ENCODE data around the gene ABCC1. TPM values are rescaled to one million over a fixed set of nuclear protein-coding genes. Genes with fewer than 3 reads are reported as not detected.

Gene ABCC1
- total RNA-seq, 4 donors from 2014 or later = 19.3 to 43.7 (median 26.2) TPM

DNA sequence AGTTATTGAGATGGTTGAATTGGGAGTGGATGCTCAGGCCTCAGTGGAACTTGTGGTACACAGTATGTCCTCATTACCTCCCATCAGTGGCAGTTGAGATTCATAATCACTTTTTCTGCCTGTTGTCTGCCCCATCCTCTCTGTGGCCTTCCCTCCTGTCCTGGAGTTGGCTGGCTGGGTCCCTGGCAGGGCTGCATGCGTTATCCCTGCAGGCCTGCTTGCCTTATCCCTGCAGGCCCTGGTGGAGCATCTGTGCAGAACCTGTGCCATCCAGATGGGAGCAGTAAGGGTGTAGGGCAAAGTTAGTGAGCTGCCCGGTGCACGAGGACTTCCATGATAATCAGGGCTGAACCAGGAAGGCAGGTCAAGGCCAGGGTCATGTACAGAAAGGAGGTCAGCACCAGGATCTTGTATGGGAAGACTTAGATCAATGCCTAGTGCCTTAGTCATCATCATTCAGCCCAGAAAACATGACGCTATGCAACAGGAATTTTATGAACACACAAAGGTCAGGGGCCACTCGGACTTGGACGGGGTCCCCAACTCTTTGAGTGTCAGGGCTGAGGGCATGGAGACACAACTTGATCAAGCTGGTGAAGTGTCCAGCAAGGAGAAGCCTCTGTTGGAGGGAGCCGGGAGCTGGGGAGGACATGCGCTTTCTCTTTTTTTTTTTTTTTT, 47.2 kb downstream of the ABCC1 start:
- no peaks in the 10 kb centered on the region for H3K27me3 ChIP-seq
- DNase-seq (peak in 1 of 2 donors; percentile 73), ATAC-seq (peak; percentile 46 to 52)
- H3K36me3 ChIP-seq = no peaks in the 10 kb centered on the region
- in situ Hi-C loops (cut with MboI; ENCODE audit: low sequenced_read_pairs in 4 of 4) = no loop called here
- H3K4me3 ChIP-seq = no peak overlapping the region
- no peaks in the 10 kb centered on the region for H3K9me3 ChIP-seq
- peak overlapping the region; percentile 70 to 91 (median 82) for H3K27ac ChIP-seq
- intact Hi-C loops (cut with DNase I; ENCODE audit: low total_unique reads) = no loop called here
- TF ChIP-seq, protein P1, sequence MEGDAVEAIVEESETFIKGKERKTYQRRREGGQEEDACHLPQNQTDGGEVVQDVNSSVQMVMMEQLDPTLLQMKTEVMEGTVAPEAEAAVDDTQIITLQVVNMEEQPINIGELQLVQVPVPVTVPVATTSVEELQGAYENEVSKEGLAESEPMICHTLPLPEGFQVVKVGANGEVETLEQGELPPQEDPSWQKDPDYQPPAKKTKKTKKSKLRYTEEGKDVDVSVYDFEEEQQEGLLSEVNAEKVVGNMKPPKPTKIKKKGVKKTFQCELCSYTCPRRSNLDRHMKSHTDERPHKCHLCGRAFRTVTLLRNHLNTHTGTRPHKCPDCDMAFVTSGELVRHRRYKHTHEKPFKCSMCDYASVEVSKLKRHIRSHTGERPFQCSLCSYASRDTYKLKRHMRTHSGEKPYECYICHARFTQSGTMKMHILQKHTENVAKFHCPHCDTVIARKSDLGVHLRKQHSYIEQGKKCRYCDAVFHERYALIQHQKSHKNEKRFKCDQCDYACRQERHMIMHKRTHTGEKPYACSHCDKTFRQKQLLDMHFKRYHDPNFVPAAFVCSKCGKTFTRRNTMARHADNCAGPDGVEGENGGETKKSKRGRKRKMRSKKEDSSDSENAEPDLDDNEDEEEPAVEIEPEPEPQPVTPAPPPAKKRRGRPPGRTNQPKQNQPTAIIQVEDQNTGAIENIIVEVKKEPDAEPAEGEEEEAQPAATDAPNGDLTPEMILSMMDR (IDR thresholded peaks at IDR 0.05 in 4 of 5, conservative IDR thresholded peaks at IDR 0.05 in 1 of 5) = no peak
- TF ChIP-seq POLR2A (IDR thresholded peaks at IDR 0.05) = no peak
- H3K4me1 ChIP-seq = peaks cover 50 to 54% of the 10 kb centered on the region in 2 donors

DNA sequence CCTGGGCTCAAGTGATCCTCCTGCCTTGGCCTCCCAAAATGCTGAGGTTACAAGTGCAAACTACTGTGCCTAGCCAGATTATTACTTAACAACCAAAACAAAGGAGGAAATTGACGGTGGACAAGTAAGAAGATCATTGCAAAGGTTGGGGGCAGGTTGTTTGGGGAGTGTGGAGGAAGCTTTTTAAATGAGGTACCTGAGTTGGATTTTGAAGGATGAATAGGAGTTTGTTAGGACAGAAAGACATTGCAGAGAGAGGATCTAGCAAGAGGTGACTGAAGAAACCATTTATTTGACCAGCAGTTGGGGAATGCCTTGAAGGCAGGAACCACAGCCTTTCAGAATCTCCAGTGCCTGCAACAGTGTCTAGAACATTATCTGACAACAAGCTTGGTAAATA, 51.3 kb downstream of the ABCC1 start:
- H3K27me3 ChIP-seq = no peaks in the 10 kb centered on the region
- H3K9me3 ChIP-seq = no peaks in the 10 kb centered on the region
- ATAC-seq (no peak), DNase-seq (no peak)
- in situ Hi-C loops (cut with MboI; ENCODE audit: low sequenced_read_pairs in 4 of 4) (loop anchor here in 1 of 4 donors (25.0 kb wide), 1 partner anchor 113 kb away; the partner anchor contains the start of gene CEP20), intact Hi-C loops (cut with DNase I; ENCODE audit: low total_unique reads) (no loop called here)
- no peak overlapping the region for H3K4me3 ChIP-seq
- peak overlapping the region in 2 of 4 donors; percentile 86 to 91 for H3K27ac ChIP-seq
- peaks cover 35 to 43% of the 10 kb centered on the region in 2 donors for H3K4me1 ChIP-seq
- TF ChIP-seq, protein P1 (IDR thresholded peaks at IDR 0.05 in 4 of 5, conservative IDR thresholded peaks at IDR 0.05 in 1 of 5) = no peak
- TF ChIP-seq POLR2A (IDR thresholded peaks at IDR 0.05) = no peak
- H3K36me3 ChIP-seq = no peaks in the 10 kb centered on the region

DNA sequence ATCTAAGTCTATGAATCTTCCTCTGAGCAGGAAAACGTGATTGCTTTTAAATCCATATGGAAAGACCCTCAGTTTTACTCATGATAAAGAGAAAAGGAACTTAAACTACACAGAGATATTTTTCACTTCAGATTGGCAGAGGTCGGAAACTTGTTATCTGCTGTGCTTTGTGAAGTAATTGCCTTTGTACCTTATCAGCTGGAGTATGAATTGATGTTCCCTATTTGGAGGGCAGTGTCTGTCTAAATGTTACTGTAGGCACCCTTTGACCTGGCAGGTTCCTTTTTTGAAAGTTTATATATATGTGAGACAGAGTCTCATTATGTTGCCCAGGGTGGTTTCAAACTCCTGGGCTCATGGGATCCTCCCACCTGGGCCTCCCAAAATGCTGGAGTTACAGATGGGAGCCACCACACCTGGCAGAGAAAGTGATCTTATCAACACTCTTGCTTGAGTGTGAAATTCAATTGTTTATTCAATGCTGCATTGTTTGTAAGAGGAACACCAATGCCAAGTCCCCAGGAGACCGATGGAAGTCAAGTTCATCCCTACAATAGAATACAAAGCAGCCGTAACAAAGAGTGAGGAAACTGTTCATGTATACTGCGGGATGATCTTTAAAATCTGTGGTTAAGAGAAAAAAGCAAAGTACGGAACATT, 52.3 kb downstream of the ABCC1 start:
- ATAC-seq (no peak), DNase-seq (no peak)
- Histone ChIP-seq H3K4me3 (no peak overlapping the region), H3K4me1 (peaks cover 33 to 37% of the 10 kb centered on the region in 2 donors), H3K27ac (peak overlapping the region in 1 of 4 donors; percentile 10), H3K9me3 (no peaks in the 10 kb centered on the region), H3K36me3 (no peaks in the 10 kb centered on the region), H3K27me3 (no peaks in the 10 kb centered on the region)
- TF ChIP-seq, protein P1 (IDR thresholded peaks at IDR 0.05 in 4 of 5, conservative IDR thresholded peaks at IDR 0.05 in 1 of 5) = no peak
- no peak for TF ChIP-seq POLR2A (IDR thresholded peaks at IDR 0.05)
- in situ Hi-C loops (cut with MboI; ENCODE audit: low sequenced_read_pairs in 4 of 4) (loop anchor here in 1 of 4 donors (25.0 kb wide), 1 partner anchor 114 kb away; the partner anchor contains the start of gene CEP20), intact Hi-C loops (cut with DNase I; ENCODE audit: low total_unique reads) (no loop called here)

DNA sequence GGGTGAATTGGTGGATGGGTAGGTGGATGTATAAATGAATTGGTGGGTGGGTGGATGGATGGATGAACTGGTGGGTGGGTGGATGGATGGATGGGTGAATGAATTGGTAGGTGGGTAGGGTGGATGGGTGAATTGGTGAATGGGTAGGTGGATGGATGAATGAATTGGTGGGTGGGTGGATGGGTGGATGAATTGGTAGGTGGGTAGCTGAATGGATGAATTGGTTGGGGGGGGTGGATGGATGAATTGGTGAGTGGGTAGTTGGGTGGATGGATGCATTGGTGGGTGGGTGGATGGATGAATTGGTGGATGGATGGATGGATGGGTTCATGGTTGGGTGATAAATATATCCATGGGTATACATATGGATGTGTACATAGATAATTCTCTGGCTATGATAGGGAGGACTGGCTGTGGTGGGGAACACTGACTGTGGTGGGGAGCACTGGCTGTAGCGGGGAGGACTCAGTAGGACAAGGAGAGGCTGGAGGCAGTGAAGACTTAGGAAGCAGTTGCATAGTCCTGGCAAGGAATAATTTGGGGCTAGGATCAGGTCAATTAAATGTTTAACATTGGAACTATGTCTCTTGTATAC, 54.4 kb downstream of the ABCC1 start:
- Histone ChIP-seq H3K27me3 (no peaks in the 10 kb centered on the region), H3K36me3 (no peaks in the 10 kb centered on the region), H3K4me3 (no peak overlapping the region), H3K9me3 (no peaks in the 10 kb centered on the region), H3K4me1 (peaks cover 14 to 20% of the 10 kb centered on the region in 2 donors), H3K27ac (no peak overlapping the region)
- ATAC-seq (no peak), DNase-seq (no peak)
- TF ChIP-seq, protein P1 (IDR thresholded peaks at IDR 0.05 in 4 of 5, conservative IDR thresholded peaks at IDR 0.05 in 1 of 5) = no peak
- no peak for TF ChIP-seq POLR2A (IDR thresholded peaks at IDR 0.05)
- intact Hi-C loops (cut with DNase I; ENCODE audit: low total_unique reads) = no loop called here
- in situ Hi-C loops (cut with MboI; ENCODE audit: low sequenced_read_pairs in 4 of 4) = loop anchor here in 1 of 4 donors (25.0 kb wide), 1 partner anchor 117 kb away; the partner anchor contains the start of gene CEP20
